ENCODE results near the gene PNO1.
A peak's percentile ranks its signal among the peaks of the same experiment; 100 is the strongest.
"Not testable (repeated sequence)": the region's sequence is repeated elsewhere in the genome, so short reads cannot be mapped to it uniquely, and the experiment has no call there.

The PNO1 gene

DNA sequence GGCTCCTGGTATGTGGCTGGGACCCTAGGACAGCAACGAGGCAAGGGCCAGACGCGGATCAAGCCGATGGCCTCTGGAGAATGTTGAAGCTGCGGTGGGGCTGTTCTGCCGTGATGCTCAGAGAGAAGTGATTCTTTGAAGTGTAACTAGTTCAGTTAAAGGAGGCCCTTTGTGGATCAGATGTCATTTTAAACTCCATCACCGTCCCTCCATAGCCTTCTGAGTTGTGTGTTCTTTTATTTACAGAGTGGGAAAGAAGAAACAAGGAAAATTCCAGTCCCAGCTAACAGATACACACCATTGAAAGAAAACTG, 403 bp downstream of the PNO1 start:
- DNase-seq, result no peak

DNA sequence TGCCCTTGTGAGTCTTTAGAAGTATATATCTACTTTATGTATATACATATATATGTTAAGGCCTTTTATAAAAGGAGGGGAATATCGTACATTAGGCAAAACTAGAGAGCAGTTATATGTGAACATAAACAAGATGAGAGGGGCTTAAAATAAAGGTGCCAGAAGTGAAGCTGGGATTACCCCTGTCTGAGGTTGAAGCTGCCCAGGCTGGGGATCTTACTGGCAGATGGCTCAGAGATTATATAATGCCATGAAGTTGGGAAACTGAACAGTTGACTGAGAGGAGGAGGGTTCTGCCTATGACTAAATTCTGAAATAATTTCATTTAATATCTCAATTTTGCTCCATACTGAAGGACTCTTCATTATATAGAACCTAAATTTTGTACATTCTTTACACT, 6.0 kb downstream of the PNO1 start:
- DNase-seq, result no peak

DNA sequence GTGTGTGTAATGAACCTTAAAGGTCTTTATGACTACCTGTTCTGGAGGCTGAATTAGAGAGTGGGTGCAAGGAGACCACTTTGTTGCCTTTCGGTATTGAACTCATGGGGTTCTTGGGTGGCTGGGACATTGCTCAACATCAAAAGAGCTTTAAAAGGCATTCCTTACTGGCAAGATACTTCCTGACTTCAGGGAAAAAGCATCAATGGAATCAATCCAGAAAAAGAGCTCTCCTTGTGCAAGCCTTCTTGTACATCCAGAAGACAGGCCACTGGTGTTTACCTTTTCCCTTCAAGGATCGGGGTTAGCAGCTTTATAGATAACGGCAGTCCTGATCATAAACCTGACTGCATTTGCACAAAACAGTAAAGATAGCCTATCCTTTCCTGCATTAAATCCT, 9.5 kb downstream of the PNO1 start:
- DNase-seq, result no peak

DNA sequence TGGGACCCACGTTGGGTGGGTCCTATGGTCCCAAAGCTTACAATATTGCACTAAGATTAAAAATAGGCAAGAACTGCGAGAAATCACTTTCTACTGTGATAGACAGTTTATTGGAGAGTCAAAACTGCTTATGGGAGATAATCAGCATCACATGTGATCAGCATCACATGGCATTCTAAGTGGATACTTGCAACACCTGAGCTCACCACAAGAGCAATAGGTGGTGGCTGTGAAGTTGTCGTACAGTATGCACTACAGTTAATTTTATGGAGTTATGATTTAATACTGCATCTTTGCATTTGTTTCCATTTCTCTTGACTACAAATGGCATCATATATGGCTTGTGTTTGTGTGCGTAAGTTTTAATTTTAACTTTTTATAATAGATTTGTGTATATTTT, 11.6 kb downstream of the PNO1 start:
- no peak for DNase-seq

DNA sequence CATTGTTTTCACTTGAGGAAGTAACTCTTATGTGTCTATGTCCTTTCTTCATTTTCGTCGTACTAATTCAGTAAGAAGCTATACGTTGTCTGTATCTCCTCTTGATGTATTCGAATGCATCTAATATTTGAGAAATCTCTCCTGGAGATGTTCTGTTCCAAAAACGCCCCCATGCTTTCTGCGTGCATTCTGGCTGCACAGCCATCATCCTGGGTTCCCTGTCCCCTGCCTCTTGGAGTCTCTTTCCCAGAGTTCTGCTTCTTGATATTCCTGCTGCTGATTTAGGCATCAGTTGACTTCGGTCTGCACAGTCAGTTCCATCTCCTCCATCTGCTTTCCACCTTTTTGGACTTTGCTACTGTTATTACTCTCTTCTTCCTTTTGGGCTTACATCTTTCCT, 13.5 kb downstream of the PNO1 start:
- no peak for DNase-seq

DNA sequence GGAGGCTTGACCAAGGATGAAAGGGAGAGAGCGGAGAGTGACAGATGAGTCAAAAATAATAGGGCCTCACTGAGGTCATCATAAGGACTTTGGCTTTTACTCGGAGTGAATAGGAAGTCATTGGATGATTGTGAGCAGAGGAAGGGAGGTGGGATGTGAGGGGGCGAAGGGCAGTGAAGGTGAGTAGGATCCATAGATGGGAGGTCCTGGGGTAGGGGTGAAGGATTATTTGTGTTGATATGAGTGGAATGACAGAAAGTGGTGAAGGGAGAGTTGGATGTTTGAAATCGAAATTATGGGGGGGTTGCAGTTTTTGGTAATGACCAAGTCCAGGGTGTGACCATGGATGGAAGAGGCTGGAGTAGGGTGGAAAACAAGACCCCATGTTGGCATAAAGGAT, 14.0 kb downstream of the PNO1 start:
- DNase-seq, result no peak

DNA sequence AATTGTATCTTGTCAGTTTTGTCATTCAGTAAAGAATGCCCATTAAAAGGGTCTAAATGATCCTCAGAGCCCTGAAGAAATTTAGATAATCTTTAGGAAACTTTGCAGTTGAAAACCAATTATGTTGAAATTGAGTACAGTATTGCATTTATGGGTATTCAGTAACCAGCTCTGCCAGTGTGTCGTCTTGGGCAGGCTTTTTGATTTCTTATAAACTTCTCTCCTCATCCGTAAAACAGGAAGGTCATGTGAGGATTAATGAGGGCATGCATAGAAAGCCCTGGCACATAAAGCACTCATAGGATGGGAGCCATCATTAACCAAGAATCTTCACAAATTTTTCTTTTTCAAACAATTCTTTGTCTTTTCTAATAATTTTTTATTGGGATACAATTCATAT, 14.8 kb downstream of the PNO1 start:
- DNase-seq, result no peak

DNA sequence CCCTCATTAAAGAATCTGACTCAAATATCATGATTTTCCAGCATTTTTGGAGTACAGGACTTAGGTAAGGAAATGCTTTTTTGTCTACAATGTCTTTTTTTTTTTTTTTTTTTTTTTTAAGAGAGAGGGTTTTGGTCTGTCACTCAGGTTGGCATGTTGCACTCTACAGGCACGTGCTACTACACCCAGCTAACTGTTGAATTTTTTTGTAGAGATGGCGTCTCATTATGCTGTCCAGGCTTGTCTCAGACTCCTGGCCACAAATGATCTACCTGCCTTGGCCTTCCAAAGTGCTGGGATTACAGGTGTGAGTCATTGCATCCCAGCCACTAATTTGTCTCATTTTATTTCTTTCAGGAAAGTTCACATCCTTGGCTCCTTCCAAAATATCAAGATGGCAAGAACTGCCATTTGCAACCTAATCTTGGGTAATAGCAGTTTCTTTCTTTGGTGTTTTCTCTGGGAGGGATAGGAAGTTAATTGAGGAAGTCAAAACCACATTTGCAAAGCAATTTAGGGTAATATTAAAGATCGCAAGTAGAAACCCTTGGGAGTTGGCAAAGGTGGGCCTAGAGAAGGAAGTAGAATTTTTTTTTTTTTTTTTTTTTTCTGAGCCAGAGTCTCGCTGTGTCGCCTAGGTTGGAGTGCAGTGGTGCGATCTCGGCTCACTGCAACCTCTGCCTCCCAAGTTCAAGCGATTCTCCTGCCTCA, 15.5 kb downstream of the PNO1 start:
- DNase-seq, result no peak

DNA sequence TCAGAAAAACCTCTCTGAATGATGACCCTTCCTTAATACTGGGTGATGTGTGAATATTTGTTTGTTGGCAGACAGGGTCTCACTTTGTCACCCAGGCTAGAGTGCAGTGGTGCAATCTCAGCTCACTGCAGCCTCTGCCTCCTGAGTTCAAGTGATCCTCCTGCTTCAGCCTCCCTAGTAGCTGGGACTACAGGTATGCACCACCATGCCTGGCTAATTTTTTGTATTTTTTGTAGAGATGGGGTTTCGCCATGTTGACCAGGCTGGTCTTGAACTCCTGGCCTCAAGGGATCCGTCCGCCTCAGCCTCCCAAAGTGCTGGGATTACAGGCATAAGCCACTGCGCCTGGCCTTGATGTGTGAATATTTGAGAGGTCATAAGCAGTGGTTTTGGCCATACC, 17.5 kb downstream of the PNO1 start:
- not testable (repeated sequence) for DNase-seq

DNA sequence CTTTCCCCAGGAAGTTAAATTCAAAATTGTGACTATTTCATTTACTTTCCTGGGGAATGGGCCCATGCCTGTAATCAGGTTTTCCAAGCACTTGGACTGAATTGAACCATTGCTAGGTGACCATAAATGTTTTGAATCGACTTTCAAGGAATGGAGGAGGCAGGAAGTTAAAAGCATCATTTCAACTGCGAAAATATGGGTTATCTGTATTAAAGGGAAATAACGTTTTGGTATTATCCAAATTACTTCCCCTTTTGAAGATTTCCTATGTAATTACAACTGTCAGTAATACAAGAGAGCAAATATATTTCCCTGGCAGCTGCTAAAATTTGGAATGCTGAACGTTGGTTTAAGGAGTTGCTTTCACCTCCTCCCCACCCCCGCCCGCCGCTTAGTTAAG, 19.0 kb downstream of the PNO1 start:
- no peak for DNase-seq

DNA sequence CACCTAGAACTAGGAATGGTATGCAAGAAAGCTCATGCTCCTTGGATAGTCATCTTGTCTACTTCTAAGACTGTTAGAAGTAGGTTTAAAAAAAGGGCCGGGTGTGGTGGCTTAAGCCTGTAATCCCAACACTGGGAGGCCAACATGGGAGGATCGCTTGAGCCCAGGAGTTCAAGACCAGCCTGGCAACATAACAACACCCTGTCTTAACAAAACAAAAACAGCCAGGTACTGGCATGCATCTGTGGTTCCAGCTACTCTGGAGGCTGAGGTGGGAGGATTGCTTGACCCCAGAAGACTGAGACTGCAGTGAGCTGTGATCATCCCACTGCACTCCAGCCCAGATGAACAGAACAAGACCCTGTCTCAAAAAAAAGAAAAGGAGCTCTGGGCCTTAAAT, 19.9 kb downstream of the PNO1 start:
- no peak for DNase-seq

DNA sequence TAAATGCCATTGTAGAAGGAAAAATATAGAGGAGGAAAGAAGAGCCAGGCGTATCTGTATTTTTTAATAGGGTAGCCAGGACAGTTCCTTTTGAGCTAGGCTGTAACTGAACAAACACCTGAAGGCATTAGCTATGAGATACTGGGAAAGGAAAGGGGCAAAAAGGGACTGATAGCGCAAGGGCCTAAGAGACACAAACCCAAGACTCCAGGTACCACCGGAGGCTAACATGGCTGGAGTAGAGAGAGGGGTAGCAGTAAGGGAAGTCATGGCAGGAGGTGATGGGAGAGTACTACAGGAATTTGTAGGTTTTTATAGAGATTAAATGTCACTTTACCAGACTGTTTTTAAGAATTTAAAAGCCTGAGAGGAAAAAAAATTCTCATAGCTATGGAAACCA, 20.7 kb downstream of the PNO1 start:
- no peak for DNase-seq

DNA sequence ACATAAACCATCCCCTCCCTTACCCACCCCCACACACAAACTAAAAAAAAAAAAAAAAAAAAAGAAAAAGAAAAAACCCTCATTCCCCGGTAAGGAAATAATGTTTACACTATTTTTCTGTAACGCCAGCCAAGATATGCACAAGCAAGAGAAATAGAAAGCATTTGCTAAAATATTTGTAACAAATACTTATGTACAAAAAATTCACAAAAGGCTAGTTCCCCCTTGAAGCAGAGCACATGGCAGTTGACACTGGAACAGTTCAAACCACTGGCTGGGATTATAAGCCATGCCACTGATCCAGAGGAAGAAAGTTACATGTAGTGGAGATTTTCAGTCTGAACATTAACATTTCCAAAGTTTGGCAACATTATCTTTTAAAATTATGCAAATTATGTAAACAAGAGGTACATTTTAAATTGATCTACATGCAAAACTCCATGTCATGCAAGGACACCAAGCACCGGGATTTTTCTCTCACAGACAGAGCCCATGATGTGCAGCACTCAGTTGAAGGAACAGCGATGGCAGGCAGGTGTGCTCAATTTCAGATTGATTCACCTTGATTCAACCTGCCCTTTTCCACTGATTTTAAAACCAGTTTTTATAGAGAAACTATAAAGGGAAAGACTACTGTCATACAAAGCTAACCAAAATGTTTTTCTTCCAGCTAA, 21.4 kb downstream of the PNO1 start:
- no peak for DNase-seq

DNA sequence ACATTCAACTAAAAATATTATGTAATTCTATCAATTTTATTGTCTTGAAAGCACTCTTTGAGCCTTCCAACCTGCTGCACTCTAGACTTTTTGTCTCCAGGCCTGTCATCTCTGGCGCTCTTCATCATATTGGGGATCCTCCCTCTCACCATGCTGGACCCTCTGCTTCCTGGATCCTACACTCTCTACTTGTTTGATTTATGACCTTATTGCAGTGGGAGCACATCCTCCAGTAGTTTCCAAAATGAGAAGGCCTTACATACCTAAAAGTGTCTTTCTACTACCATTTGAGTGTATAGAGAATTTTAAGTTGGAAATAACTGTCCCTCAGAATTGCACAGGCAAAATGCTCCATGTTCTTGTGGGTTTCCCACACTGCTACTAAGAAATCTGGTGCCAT, 25.2 kb downstream of the PNO1 start:
- DNase-seq, result no peak

DNA sequence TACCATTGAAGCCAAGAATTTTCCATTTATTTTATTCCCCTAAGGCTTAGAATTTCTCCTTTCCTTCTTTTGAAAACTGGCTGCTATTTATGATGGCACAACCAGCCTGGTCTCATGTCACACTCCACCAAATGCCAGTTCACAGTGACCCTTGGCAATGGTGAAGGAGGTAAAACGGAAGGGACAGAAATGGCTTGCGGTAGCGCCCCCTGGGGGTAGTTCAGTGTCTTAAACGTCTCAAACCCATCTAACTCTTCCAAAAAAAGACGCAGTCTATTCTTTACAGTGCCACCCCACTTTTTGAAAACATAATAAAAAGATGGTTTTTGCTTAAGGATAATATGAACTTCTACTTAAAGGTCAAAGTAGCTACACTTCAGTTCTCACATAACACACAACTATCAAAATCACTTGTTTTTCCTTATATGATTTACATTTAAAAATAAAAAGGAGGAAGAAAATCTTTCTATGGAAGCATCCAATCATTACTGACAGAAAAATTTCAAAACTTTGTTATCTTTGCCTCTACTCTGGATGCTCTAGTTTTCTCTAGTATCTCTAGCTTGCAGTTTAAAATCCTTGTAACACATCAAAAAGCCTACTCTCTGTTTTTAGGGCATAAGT, 28.0 kb downstream of the PNO1 start:
- peak; percentile 57 for DNase-seq

DNA sequence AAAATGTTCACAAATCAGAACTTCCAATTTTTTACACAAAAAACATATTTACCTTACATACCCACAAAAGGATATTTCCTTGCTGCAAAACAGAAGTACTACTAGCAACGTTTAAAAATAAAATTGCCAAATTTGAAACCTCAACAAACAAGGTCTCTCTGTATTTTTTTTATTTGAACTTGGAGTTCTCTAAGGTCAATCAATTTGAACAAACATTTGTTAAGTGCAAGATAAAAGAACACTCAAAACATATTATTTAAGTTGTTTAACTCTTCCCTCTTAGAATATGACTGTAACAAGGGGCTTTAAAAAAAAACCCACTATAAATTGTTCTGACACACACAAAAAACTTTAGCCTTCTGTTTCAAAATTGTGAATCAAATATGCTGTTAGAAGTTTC, 29.6 kb downstream of the PNO1 start:
- no peak for DNase-seq

DNA sequence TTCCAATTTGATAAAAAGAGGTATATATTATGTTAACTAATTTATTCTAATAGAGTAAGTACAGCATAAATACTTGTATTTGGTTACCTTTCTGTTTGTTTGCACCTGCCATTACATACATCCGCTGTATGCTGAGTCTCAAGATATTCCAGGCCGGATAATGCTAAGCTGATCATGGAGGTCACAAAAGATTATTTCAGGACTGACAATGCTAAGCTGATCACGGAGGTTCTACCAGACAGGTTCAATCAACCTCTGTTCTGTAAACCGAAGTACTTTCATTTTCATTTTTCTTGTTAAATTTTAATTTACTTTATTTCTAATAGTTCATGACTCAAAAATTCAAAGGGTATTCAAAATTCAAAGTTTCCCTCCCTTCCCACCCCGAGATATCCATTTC, 31.1 kb downstream of the PNO1 start:
- DNase-seq, result no peak

DNA sequence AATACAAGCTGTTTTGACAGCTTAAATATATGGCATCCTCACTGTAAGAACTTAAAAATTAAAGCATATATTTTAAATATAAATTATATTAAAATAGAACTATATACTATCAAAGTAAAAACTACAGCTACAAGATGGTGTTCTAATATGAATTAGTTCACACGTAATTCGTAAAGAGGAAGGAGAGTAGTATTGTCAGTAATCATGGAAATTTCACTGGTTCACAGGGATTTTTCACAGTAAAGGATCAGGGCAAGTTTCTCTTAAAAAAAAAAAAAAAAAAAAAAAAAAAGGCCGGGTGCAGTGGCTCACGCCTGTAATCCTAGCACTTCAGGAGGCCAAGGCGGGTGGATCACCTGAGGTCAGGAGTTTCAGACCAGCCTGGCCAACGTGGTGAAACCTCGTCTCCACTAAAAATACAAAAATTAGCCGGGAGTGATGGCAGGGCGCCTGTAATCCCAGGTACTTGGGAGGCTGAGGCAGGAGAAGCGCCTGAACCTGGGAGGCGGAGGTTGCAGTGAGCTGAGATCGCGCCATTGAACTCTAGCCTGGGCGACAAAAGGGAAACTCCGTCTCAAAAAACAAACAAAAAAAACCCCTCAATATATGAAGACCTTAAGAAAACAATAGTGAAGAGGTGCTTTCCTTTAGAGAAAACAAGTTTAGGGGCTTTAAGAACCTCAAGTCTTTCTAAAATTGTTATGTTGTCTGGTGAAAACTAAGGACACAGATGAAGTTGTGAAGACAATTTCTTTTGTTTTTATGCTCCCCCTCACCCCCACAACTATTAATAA, 32.5 kb downstream of the PNO1 start:
- no peak for DNase-seq

DNA sequence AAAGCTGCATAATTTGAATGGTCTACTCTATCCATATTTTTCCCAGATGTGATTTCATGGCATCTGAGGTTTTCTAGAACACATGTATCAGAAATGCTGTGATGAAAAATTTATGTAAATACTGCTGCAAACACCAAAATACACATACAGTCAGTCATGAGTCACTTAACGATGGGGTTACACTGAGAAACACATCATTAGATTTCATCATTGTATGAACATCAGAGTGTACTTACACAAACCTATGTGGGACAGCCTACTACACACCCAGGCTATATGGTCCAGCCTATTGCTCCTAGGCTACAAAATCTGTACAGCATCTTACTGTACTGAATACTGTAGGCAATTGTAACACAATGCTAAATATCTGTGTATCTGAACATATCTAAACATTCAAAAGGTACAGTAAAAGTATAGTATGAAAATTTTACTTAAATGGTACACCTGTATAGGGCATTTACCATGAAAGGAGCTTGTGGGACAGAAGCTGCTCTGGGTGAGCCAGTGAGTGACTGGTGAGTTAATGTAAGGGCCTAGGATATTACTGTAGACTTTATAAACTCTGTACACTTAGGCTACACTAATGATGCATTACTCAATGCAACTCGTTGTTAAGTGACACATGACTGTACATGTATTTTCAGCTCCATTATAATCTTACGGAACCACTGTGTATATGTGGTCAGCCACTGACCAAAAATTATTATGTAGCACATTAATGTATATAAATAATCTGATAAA, 33.5 kb downstream of the PNO1 start:
- no peak for DNase-seq

DNA sequence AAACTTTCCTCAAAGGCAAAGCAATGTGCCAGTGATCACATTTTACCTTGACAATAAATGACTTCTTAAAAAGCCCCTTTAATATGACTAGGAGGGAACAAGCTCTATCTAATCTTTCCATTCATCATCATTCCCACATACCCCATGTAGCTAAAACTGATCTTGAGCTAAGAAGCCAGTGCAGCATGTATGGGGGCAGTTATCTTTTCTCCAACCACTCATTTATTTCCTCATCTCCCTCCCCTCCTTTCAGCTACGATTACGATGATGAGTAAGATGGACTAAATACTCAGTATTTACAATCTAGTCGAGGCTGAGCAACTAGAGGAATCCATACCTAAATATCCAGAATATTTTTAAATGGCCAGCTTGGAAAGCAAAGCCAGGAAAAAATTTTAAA, 35.5 kb downstream of the PNO1 start:
- DNase-seq, result no peak

DNA sequence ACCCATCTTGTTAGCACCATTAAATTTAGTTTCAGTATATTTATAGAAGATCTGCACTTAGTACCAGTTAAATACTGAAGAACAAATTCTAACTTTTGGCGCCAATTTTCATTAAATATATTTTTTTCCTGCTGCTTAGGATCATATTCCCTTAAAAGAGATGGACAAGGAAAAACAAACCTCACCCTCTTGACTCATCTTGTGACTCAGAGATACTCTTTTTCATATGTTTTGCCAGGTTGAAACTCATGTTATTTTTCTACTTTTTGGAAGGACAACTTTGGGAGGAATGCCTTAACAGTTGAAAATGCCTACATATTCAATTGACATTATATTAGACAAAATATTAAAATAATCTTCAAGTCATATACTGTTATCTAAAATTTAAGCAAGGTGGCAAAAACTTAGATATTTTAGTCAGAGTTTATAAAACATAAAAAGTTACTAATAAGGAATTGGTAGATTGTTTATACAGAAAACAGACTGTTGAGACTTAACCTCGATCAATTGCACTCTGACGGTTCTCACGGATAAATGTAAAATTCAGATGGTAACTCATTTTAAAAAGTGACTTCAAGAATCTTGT, 36.2 kb downstream of the PNO1 start:
- DNase-seq, result no peak

DNA sequence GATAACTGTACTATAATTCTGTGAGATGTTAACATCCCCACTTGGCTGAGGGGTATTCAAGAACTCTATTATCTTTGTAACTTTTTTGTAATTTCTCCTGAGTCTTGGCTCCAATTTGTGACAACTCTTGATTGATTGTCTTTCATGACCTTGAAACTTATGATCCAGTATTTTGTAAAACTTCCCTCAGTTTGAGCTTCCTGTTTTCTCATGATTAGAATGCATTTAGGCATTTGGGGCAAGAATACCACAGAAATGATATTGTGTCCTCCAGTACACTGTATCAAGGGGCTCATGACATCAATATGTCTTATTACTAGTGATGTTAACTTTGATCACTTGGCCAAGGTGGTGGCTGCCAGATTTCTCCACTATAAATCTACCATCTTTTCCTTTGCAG, 37.4 kb downstream of the PNO1 start:
- no peak for DNase-seq
